GM19372 (cell line): ENCODE results near the gene SMIM35.

Experiments used
- ATAC-seq: cut with Tn5 transposase; IDR thresholded peaks from one replicate; pipeline ENCODE4 v1.9.1; 2021; ENCODE audit warnings: mild to moderate bottlenecking, low read depth, moderate library complexity; ENCODE audit not compliant: unreplicated experiment

Gene SMIM35

GRCh38 chr11:118086913-118087768 is at the start of gene SMIM35:
TSS of gene SMIM35 (minus strand) at chr11:118086963. CDS start at chr11:118086757, 206 bp downstream.
- ATAC-seq: no peak

GRCh38 chr11:118136341-118136740 is 49.6 kb upstream of the SMIM35 start:
- no peak for ATAC-seq

GRCh38 chr11:118135796-118136165 is 49.0 kb upstream of the SMIM35 start:
- no peak for ATAC-seq

- no peak for ATAC-seq
Measured at GRCh38 chr11:118135051-118135795, 48.5 kb upstream of the SMIM35 start.

- no peak for ATAC-seq
Measured at GRCh38 chr11:118133816-118134215, 47.1 kb upstream of the SMIM35 start.

GRCh38 chr11:118132385-118133151 is 45.8 kb upstream of the SMIM35 start:
- ATAC-seq: no peak

- no peak for ATAC-seq
Measured at GRCh38 chr11:118129471-118130172, 42.9 kb upstream of the SMIM35 start.

GRCh38 chr11:118128721-118129470 is 42.1 kb upstream of the SMIM35 start:
- no peak for ATAC-seq

GRCh38 chr11:118128310-118128709 is 41.5 kb upstream of the SMIM35 start:
- ATAC-seq: no peak

GRCh38 chr11:118126082-118126838 is 39.5 kb upstream of the SMIM35 start:
- no peak for ATAC-seq

- ATAC-seq: no peak
Measured at GRCh38 chr11:118124929-118125535, 38.3 kb upstream of the SMIM35 start.

- no peak for ATAC-seq
Measured at GRCh38 chr11:118120793-118121192, 34.0 kb upstream of the SMIM35 start.

- ATAC-seq: no peak
Measured at GRCh38 chr11:118117790-118118601, 31.2 kb upstream of the SMIM35 start.

GRCh38 chr11:118115048-118115447 is 28.3 kb upstream of the SMIM35 start:
- no peak for ATAC-seq

GRCh38 chr11:118114266-118114665 is 27.5 kb upstream of the SMIM35 start:
- ATAC-seq: no peak

- no peak for ATAC-seq
Measured at GRCh38 chr11:118112711-118113430, 26.1 kb upstream of the SMIM35 start.

GRCh38 chr11:118111744-118112035 is 24.9 kb upstream of the SMIM35 start:
- no peak for ATAC-seq
